IPS-15b (cell line): ENCODE results near the gene MGST3.
"Not testable (repeated sequence)": the region's sequence is repeated elsewhere in the genome, so short reads cannot be mapped to it uniquely, and the experiment has no call there.

Experiments
- H3K27me3 ChIP-seq: one replicate; pipeline ENCODE4 v1.6.1; 2013; ENCODE audit warnings: low read length; ENCODE audit not compliant: control insufficient read depth, insufficient read depth
- H3K36me3 ChIP-seq: one replicate; pipeline ENCODE4 v1.6.1; 2013; ENCODE audit warnings: low read length; ENCODE audit not compliant: control insufficient read depth, insufficient read depth
- H3K4me1 ChIP-seq: one replicate; pipeline ENCODE4 v1.6.1; 2013; ENCODE audit warnings: mild to moderate bottlenecking, low read length; ENCODE audit not compliant: control insufficient read depth, insufficient read depth
- H3K4me3 ChIP-seq: one replicate; pipeline ENCODE4 v1.5.1; 2013; ENCODE audit warnings: low read depth, low read length
- H3K9ac ChIP-seq: one replicate; pipeline ENCODE4 v1.6.1; 2013; ENCODE audit warnings: low read depth, mild to moderate bottlenecking, low read length
- H3K9me3 ChIP-seq: one replicate; pipeline ENCODE4 v1.6.1; 2013; ENCODE audit warnings: mild to moderate bottlenecking, low read length; ENCODE audit not compliant: control insufficient read depth, insufficient read depth

MGST3 gene

DNA sequence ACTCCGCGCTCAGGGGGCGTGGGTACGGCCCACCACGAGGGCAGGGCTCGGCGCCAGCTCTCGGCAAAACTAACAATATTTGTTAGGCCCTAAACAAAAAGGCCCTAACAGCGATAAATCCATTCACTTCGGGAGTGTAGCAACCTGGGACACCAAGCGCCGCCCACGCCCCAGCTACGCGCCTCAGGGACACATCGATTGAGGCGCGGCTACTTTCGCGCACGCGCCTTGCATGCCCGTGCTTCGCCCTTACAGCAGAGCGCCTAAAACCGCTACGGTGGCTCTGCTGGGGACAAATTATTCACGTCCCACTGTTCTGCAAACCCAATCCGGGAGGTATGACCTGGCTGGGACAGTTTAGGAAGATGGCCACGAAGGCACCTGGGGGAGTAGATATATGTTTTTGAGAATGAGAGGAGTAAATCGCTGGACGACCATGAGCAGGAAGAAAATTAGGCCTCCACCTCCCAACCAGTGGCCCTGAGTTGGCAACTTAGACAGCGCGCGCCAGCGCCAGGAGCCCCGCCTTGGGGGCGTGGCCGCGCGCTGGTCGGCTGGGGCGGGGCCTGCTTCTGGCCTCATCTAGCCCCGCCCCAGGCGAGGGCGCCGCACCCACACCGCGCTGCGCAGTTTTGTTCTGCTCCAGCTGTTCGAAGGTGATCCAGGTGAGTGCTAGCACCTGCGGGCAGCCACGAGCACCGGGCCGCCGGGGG, at the start of gene MGST3:
MGST3 (plus strand) TSS at position 606 of the 713 bp plus-strand sequence. CDS start 18,614 bp downstream, outside the sequence.
- H3K4me3 ChIP-seq, result peak within 1 kb of the TSS; percentile 98
- no peaks in the 10 kb centered on the region for H3K36me3 ChIP-seq
- no peaks in the 10 kb centered on the region for H3K27me3 ChIP-seq
- H3K4me1 ChIP-seq, result peaks cover 22% of the 10 kb centered on the region
- no peaks in the 10 kb centered on the region for H3K9me3 ChIP-seq
- peak within 1 kb of the TSS; percentile 65 for H3K9ac ChIP-seq

DNA sequence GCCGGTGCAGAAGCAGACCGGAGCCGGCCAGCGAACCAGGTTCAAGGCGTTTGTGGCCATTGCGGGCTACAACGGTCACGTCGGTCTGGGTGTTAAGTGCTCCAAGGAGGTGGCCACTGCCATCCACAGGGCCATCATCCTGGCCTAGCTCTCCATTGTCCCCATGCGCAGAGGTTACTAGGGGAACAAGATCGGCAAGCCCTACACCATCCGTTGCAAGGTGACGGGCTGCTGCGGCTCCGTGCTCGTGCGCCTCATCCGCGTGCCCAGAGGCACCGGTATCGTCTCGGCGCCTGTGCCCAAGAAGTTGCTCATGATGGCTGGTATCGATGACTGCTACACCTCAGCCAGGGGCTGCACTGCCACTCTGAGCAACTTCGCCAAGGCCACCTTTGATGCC, 49.1 kb upstream of the MGST3 start:
- Histone ChIP-seq H3K9ac (no peak overlapping the region), H3K4me1 (no peaks in the 10 kb centered on the region), H3K4me3 (no peak overlapping the region), H3K27me3 (no peaks in the 10 kb centered on the region), H3K36me3 (no peaks in the 10 kb centered on the region), H3K9me3 (no peaks in the 10 kb centered on the region)

DNA sequence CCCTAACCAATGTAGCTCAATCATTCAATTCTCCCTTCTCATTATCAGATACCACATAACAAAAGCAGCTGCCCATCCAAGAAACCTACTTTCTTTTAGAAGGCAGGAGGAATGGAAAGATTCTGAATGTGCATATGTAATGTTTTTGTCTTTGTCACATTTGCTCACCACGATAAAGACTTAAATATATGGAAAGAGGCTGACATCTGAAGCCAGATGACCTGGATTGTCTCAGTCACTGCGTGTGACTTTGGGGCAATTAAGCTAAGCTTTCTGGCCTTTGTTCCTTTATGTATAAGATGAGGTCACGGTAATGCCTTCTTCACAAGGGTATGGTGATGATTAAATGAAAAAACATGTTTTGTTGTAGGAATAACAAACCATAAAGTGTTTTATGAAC, 44.6 kb upstream of the MGST3 start:
- Histone ChIP-seq H3K27me3 (no peaks in the 10 kb centered on the region), H3K4me3 (no peak overlapping the region)

DNA sequence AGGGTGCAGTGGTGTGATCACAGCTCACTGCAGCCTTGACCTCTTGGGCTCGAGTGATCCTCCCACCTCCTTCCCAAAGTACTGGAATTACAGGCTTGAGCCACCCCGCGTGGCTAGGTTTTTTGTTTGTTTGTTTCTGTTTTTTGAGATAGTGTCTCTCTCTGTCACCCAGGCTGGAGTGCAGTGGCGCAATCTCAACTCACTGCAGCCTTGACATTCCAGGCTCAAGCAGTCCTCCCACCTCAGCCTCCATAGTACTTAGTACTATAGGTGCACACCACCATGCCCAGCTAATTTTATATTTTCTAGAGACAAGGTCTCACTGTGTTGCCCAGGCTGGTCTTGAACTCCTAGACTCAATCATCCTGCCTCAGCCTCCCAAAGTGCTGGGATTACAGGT, 39.6 kb upstream of the MGST3 start:
- not testable (repeated sequence) for H3K9ac ChIP-seq, H3K4me3 ChIP-seq, H3K27me3 ChIP-seq, H3K36me3 ChIP-seq, H3K9me3 ChIP-seq, H3K4me1 ChIP-seq

More for the DNA sequence above, 44.6 kb upstream of the MGST3 start:
- Histone ChIP-seq H3K9me3 (no peaks in the 10 kb centered on the region), H3K36me3 (no peaks in the 10 kb centered on the region), H3K9ac (no peak overlapping the region), H3K4me1 (no peaks in the 10 kb centered on the region)

DNA sequence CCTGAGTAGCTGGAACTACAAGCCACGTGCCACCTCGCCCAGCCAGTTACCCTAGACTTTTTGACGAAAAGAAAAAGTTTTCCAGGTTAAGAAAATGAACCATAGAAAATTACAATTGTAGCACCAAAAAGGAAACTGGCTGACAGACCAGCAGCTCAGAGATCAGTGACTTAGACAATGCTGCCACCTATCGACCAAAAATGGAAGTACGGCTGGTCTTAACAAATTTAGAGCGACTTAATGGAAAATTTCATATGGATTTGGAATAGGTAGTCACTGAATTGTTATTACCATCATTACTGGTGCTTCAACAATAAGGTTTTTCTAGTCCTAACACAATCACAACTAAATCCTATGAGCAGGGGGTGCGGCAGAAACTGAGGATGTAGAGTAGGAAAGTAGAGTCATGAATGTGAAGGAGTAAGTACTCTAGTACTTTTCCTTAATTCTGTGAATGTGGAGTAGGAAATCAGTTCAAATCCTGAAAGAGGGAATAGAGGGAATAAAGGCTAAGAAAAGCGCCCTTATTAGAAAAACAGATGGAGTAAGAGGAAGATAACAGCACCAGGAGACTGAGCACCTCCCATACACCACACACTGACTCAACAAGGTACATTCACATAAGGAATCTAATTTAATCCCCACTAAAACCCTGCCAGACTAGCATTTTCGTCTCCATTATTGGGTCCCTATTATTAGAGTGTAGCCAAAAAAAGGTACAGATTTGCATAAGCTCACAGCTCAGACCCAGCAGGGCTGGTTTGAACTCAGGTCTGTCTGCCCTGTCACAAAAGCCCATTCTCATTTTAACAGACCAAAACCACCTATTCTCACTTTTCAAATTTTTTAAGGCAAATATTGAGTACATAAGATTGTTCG, 37.9 kb upstream of the MGST3 start:
- Histone ChIP-seq H3K4me3 (no peak overlapping the region), H3K27me3 (peaks cover 8% of the 10 kb centered on the region), H3K9me3 (no peaks in the 10 kb centered on the region), H3K4me1 (no peaks in the 10 kb centered on the region), H3K9ac (no peak overlapping the region), H3K36me3 (no peaks in the 10 kb centered on the region)

DNA sequence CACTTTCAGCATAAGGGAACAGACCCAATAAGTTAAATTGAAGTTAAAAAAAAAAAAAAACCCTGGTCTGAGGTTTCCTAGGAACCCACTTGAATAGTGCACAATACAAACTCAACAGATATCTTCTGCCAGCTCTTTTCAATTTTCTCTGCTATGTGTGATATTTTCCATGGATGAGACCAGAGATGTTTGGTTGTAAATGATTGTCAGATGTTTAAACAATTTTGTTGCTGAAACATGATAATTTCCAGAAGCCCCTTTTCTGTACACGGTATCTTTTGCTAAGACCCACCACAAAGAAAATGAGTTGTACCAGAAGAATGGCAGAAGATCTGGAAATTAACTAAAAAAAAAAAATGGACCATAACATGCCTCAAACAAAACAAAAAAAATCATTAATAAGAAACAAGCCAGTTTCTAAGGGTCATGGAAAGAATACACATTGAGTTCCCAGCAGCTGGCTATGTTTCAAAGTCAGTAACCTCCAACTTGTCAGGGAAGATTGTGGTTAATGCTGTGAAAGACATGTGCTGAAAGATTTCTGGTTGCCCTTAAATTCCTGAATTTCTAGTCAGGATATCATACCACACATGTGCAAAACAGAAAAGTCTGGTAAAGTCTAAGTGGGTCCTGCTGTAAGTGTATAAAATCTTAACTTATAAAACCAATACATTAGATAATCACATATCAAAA, 35.6 kb upstream of the MGST3 start:
- H3K36me3 ChIP-seq, result no peaks in the 10 kb centered on the region
- no peak overlapping the region for H3K4me3 ChIP-seq
- H3K27me3 ChIP-seq, result peaks cover 8% of the 10 kb centered on the region
- H3K9me3 ChIP-seq, result no peaks in the 10 kb centered on the region
- H3K9ac ChIP-seq, result no peak overlapping the region
- H3K4me1 ChIP-seq, result no peaks in the 10 kb centered on the region

DNA sequence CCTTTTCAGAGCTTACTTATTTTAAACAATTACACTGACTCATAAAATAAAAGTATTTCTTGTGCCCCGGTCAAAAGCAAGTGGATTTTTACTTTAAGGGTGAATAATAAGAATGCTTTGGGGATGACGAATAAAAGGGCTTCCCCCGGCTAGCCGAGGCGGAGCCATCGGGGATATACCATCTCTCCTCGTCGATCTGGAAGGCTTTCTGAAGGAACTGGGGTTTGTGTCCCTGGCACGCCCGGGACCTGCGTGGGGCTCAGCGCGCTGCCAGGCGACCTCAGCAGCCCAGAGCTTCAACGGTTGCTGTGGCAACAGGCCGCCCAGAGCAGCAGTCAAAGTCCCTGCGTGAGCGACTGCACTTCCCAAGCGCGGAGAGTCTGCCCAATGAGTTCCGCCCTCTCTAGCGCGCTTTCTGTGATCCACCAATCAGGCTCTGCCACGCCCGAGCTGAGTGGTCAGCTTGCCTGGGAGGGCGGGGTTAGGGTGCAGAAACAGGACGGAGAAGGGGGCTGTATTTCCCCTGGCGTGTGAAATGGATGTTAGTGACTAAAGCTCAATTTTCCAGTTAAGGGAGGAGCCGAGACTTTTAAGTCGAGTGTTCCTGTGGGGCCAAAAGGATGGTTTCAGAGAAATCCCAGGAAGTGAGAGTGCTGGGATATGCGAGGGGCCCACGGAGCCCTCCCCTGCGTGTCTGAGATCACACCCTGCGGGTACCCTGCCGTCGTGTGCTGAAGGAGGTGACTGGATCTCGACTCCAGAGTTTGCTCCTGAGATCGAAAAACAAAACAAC, 33.0 kb upstream of the MGST3 start:
- H3K4me1 ChIP-seq, result no peaks in the 10 kb centered on the region
- H3K9me3 ChIP-seq, result no peaks in the 10 kb centered on the region
- no peaks in the 10 kb centered on the region for H3K36me3 ChIP-seq
- H3K27me3 ChIP-seq, result peaks cover 8% of the 10 kb centered on the region
- H3K9ac ChIP-seq, result peak overlapping the region; percentile 73
- H3K4me3 ChIP-seq, result peak overlapping the region; percentile 90

DNA sequence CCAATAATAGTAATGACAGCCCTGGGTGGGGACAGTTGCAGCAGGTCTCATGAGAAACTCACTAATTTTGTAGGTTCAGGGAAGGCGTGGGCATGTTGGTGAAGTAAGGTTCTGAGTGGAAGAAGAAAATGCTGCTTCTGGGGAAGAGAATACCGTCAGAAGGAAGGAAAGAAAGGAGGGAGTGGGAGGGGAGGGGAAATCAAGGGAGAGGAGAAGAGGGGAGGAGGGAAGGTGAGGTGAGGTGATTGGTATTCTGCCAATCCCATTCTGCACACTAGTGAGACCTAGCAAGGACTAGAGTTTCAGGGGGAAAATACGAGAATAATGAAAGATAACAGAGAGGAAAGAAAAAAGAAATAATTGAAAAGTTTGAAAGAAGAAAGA, 32.4 kb upstream of the MGST3 start:
- Histone ChIP-seq H3K4me3 (peak overlapping the region; percentile 90), H3K4me1 (no peaks in the 10 kb centered on the region), H3K27me3 (peaks cover 8% of the 10 kb centered on the region), H3K9me3 (no peaks in the 10 kb centered on the region), H3K36me3 (no peaks in the 10 kb centered on the region), H3K9ac (no peak overlapping the region)

DNA sequence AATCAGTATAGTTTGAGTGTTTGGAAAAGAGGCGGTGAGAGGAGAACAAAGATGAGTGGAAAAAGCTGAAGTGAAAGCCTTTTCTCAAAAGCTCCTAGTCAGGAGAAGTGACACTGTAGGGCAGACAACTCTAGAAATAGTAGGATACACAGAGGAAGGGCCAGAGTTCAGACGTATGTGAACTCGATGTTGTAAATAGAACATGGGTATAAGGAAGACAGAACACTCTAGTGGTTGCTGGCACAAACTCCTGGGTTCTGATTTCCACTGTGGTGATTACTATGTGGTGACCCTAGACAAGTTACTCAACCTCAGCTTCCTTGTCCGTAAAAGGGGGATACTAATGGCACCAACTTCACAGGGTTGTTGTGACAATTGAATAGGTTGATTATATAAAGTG, 30.2 kb upstream of the MGST3 start:
- no peaks in the 10 kb centered on the region for H3K36me3 ChIP-seq

DNA sequence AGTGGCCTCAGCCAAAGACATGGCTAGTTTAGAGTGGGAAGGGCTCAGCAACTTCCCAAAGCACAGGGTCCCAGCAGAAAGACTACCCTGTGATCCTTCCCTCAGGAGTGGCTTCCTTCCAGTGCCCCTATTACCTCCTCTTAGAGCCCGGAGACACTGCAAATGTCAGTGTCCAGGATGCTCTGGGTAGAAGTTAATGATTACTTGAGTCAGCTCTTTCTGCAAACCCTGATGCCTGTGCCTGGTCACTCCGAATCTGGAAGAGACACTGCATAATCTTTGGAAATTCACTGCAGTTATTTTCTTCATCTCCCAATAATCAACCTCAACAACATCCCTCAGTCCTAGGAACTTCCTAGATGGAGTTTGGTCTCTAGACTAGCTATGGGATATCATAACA, 27.2 kb upstream of the MGST3 start:
- Histone ChIP-seq H3K4me1 (no peaks in the 10 kb centered on the region), H3K4me3 (no peak overlapping the region), H3K36me3 (no peaks in the 10 kb centered on the region), H3K9ac (no peak overlapping the region), H3K27me3 (no peaks in the 10 kb centered on the region), H3K9me3 (no peaks in the 10 kb centered on the region)

More for the DNA sequence above, 30.2 kb upstream of the MGST3 start:
- H3K4me1 ChIP-seq, result no peaks in the 10 kb centered on the region
- H3K9me3 ChIP-seq, result no peaks in the 10 kb centered on the region
- H3K4me3 ChIP-seq, result no peak overlapping the region
- H3K9ac ChIP-seq, result no peak overlapping the region
- H3K27me3 ChIP-seq, result peaks cover 2% of the 10 kb centered on the region

DNA sequence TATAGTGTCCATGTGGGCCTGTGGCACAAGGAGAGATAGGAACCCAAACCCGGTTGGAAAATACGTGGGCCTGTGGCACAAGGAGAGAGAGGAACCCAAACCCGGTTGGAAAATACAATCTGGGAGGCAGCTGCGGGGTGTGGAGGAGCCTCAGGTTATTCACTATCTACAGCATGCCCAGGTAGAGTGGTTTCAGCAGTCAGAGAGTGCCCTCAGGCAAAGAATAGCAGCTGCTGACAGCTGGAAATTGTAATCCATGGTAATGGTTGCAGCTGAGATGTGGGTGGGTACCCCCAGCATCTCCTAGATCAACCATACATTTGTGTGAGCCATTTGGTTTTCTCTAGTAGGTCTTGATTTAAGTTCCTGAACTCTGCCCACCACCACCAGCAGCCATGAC, 25.8 kb upstream of the MGST3 start:
- Histone ChIP-seq H3K27me3 (no peaks in the 10 kb centered on the region), H3K4me1 (no peaks in the 10 kb centered on the region), H3K4me3 (no peak overlapping the region), H3K36me3 (no peaks in the 10 kb centered on the region), H3K9me3 (no peaks in the 10 kb centered on the region), H3K9ac (no peak overlapping the region)
